Stimulated activated CD8-positive, alpha-beta memory T cell treated with anti-CD3 and anti-CD28 coated beads, Interleukin-4, amount 100 ng/mL, for 48 hours (primary cell): ENCODE measurements around the gene DOLK.

Experiments
- DNase-seq: peaks from one replicate; pipeline ENCODE4 v3.0.0-alpha.2; 2020

The DOLK gene

GRCh38 chr9:128929560-128929959, 17.8 kb downstream of the DOLK start:
- DNase-seq: no peak

- no peak for DNase-seq
Measured at GRCh38 chr9:128928624-128929023, 18.8 kb downstream of the DOLK start.

- peak; percentile 65 for DNase-seq
Measured at GRCh38 chr9:128927731-128928411, 19.5 kb downstream of the DOLK start.

- DNase-seq: no peak
Measured at GRCh38 chr9:128923493-128923883, 23.9 kb downstream of the DOLK start.

- peak; percentile 47 for DNase-seq
Measured at GRCh38 chr9:128921881-128922763, 25.3 kb downstream of the DOLK start.

GRCh38 chr9:128920381-128921058, 26.9 kb downstream of the DOLK start, which contains the start of gene PHYHD1:
PHYHD1 (plus strand) TSS chr9:128920982; CDS start chr9:128922324, 1,342 bp downstream.
- no peak for DNase-seq

GRCh38 chr9:128919402-128920089, 27.9 kb downstream of the DOLK start:
- DNase-seq: no peak

- DNase-seq: no peak
Measured at GRCh38 chr9:128918921-128919320, 28.5 kb downstream of the DOLK start.

GRCh38 chr9:128917151-128917849, 30.1 kb downstream of the DOLK start:
- no peak for DNase-seq

- no peak for DNase-seq
Measured at GRCh38 chr9:128916745-128917144, 30.7 kb downstream of the DOLK start.

GRCh38 chr9:128916204-128916603, 31.2 kb downstream of the DOLK start:
- no peak for DNase-seq

- DNase-seq: no peak
Measured at GRCh38 chr9:128913995-128914772, 33.2 kb downstream of the DOLK start.

GRCh38 chr9:128913048-128913900, 34.1 kb downstream of the DOLK start:
- no peak for DNase-seq

- DNase-seq: no peak
Measured at GRCh38 chr9:128912270-128912853, 35.0 kb downstream of the DOLK start.

GRCh38 chr9:128911529-128912035, 35.8 kb downstream of the DOLK start:
- DNase-seq: no peak

GRCh38 chr9:128910906-128911305, 36.5 kb downstream of the DOLK start:
- DNase-seq: no peak

- DNase-seq: no peak
Measured at GRCh38 chr9:128909859-128910258, 37.5 kb downstream of the DOLK start.

GRCh38 chr9:128908372-128908771, 39.0 kb downstream of the DOLK start:
- no peak for DNase-seq

GRCh38 chr9:128906741-128907140, 40.7 kb downstream of the DOLK start:
- no peak for DNase-seq

GRCh38 chr9:128905964-128906363, 41.4 kb downstream of the DOLK start:
- no peak for DNase-seq
